Astrocyte of the cerebellum (primary cell): Measurements from ENCODE around the gene LCN6.

Experiments
- DNase-seq: peaks from one replicate; pipeline ENCODE4 v3.0.0-alpha.2; 2011; ENCODE audit warnings: low read depth
- H3K4me3 ChIP-seq: 2 replicates; pipeline ENCODE4 v1.5.1; 2011; ENCODE audit warnings: mild to moderate bottlenecking, low read depth, low read length, moderate library complexity
- CTCF ChIP-seq: IDR thresholded peaks from 2 replicates; pipeline ENCODE4 v1.5.1; 2012; ENCODE audit warnings: low read length, low read depth, moderate library complexity, mild to moderate bottlenecking; ENCODE audit errors: missing control alignments
- in situ Hi-C: cut with HindIII; loops from 2 replicates; pipeline ENCODE4 v1.10.0; 2017; ENCODE audit warnings: low sequenced_read_pairs

The LCN6 gene

GRCh38 chr9:136725612-136726011 lies 22.7 kb downstream of the LCN6 start:
- in situ Hi-C loops: no loop called here
- no peak for TF ChIP-seq CTCF
- no peak for DNase-seq
- H3K4me3 ChIP-seq: no peak overlapping the region

GRCh38 chr9:136724772-136725171 lies 23.6 kb downstream of the LCN6 start:
- H3K4me3 ChIP-seq: no peak overlapping the region
- no peak for TF ChIP-seq CTCF
- in situ Hi-C loops: no loop called here
- no peak for DNase-seq

- no peak for DNase-seq
- no peak for TF ChIP-seq CTCF
- in situ Hi-C loops: no loop called here
- H3K4me3 ChIP-seq: no peak overlapping the region
Measured at GRCh38 chr9:136723989-136724388, 24.3 kb downstream of the LCN6 start.

GRCh38 chr9:136723362-136723976 lies 24.9 kb downstream of the LCN6 start:
- DNase-seq: no peak
- in situ Hi-C loops: no loop called here
- no peak for TF ChIP-seq CTCF
- H3K4me3 ChIP-seq: no peak overlapping the region

- no peak for DNase-seq
- H3K4me3 ChIP-seq: no peak overlapping the region
- in situ Hi-C loops: no loop called here
- TF ChIP-seq CTCF: no peak
Measured at GRCh38 chr9:136722969-136723356, 25.4 kb downstream of the LCN6 start.

- TF ChIP-seq CTCF: no peak
- DNase-seq: no peak
- in situ Hi-C loops: no loop called here
- no peak overlapping the region for H3K4me3 ChIP-seq
Measured at GRCh38 chr9:136722093-136722968, 26.0 kb downstream of the LCN6 start.
